NCI-H1417 treated with DMSO at 0.1 percent for 48 hours (cell line): Measurements from ENCODE around the gene B9D2.
"Not testable (repeated sequence)": the region's sequence is repeated elsewhere in the genome, so short reads cannot be mapped to it uniquely, and the experiment has no call there.

Experiments
- DNase-seq: peaks from one replicate; lab custom pipeline; 2025; lab: John Stamatoyannopoulos, UW

Gene B9D2

GRCh38 chr19:41355035-41355434 lies 8.9 kb downstream of the B9D2 start:
- DNase-seq: no peak

- DNase-seq: no peak
Observed at GRCh38 chr19:41354343-41354953, 9.5 kb downstream of the B9D2 start.

DNA sequence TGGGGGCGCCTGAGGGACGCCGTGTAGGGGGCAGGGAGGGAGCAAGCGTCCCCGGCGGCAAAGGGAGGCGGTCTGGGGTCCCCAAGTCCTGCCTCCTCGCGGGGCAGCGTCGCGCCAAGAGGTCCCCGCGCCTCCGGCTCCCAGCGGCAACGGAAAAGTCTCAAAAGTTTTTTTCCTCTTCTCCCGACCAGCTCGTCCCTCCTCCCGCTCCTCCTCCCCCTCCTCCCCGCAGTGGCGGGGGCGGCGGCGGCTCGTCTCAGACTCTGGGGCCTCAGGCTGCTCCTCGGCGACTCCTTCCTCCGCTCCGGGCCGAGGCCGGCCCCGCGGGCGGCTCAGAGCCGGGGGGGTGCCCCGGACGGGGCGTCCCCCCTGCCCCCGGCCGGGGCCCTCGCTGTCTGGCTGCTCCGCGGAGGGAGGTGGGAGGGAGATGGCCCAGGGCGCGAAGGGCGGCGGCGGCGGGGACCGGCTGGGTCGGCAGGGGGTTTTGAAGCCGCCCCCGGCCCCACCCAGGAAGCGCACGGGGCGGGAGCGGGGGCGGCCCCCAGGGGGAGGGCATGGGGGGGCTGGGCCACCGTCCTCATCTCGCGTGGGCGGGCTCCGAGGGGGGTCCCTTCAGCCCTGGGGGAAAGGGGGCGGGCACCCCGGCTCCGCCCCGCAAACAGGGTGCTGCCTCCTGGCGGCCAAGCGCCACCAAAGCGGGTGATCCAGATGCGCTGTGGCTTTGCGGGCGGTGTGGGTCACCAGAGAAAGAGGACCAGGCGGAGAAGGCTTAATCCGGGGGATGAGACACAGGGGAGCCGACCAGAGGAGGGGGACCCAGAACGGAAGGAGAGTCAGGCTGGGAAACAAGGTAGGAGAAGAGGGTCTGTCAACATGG lies 10.2 kb downstream of the B9D2 start, which contains the start of gene TGFB1:
TGFB1 (minus strand) TSS at position 457 of the 877 bp plus-strand sequence. CDS start 878 bp downstream, outside the sequence.
- no peak for DNase-seq

- no peak for DNase-seq
Observed at GRCh38 chr19:41352609-41353465, 11.1 kb downstream of the B9D2 start.

DNA sequence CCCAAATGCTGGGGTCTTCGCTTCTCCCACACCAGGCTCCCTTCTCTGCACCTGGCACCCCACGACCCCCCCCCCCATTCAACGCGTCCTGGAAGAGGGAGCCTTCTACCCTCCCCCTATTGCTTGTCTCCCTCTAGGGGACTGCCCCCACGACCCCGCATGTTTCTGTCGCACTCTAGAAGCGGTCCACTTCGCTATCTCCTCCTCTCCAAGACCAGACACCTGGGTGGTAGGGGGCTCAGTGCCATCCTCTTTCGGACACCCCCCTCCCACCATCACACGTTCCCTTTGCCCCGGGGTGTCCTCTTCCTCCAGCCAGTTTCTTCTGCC lies 11.7 kb downstream of the B9D2 start:
- no peak for DNase-seq

GRCh38 chr19:41351339-41352245 lies 12.4 kb downstream of the B9D2 start:
- DNase-seq: no peak

- no peak for DNase-seq
Observed at GRCh38 chr19:41350735-41351338, 13.1 kb downstream of the B9D2 start.

- DNase-seq: not testable (repeated sequence)
Observed at GRCh38 chr19:41346916-41347315, 17.0 kb downstream of the B9D2 start.

DNA sequence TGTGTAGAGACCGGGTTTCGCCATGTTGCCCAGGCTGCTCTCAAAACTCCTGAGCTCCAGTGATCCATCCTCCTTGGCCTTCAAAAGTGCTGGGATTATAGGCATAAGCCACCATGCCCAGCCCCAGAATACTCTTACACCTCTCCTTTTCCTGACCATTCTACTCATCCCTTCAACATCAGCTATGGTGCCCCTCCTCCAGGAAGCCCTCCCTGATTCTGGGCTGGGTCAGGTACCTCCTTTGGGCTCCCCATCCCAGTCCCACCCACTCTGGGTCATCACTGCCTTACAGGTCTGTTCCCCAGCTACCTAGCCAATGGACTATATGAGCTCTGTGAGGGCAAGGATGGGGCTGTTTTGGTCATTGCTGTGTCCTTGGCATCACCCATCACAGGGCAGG lies 19.8 kb downstream of the B9D2 start:
- no peak for DNase-seq

GRCh38 chr19:41341669-41342490 lies 22.1 kb downstream of the B9D2 start:
- no peak for DNase-seq

GRCh38 chr19:41339936-41340335 lies 24.0 kb downstream of the B9D2 start:
- no peak for DNase-seq

DNA sequence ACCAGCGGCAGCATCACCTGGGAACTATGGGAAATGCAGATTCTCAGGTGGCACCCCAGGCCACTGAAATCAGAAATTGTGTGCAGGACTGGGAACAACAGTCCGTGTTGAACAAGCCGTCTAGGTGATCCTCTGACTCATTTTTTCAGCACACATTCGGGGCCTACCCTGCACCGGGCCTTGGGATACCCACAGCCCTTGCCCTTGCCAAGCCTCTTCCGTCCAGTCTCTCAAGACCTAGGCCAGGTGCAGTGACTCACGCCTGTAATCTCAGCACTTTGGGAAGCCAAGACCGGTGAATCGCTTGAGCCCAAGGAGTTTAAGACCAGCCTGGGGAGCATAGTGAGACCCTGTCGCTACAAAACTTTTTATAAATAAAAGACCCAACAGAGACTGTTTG lies 28.5 kb downstream of the B9D2 start:
- no peak for DNase-seq

GRCh38 chr19:41334793-41335192 lies 29.2 kb downstream of the B9D2 start:
- no peak for DNase-seq

GRCh38 chr19:41332468-41332867 lies 31.5 kb downstream of the B9D2 start:
- no peak for DNase-seq

GRCh38 chr19:41332000-41332399 lies 31.9 kb downstream of the B9D2 start:
- DNase-seq: no peak

GRCh38 chr19:41330946-41331678 lies 32.8 kb downstream of the B9D2 start:
- no peak for DNase-seq

DNA sequence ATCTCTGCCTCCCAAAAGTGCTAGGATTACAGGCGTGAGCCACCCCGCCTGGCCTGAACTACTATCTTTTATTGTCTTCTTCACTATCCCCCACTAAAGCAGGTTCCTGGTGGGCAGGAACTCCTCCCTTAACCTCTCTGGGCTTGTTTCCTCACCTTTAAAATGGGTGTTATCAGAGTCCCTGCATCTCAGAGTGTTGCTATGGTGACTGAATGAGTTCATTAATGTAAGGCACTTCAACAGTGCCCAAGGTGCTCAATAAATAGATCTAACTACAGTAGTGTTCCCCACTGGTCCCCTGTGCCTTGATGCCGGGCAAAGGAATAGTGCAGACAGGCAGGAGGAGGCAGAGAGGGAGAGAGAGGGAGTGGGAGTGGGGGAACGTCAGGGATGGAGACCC lies 33.5 kb downstream of the B9D2 start:
- DNase-seq: no peak

DNA sequence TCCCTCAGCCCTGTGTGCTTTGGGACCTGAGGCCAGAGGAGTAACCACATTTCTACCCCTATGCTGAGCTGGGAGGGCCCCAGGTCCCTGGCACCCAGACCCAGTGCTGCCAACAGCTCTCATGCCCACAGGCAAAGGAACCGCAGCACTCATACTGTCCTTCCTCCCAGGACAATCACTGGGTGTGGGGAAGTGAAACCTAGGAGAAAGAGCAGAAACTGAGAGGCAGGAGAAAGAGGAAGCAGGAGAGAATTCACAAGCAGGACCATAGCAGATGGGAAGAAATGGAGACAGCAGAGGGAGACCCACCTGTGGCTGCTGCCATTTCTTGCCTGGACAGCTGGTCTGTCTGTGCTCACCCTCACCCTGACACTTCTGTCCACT lies 35.1 kb downstream of the B9D2 start:
- no peak for DNase-seq

DNA sequence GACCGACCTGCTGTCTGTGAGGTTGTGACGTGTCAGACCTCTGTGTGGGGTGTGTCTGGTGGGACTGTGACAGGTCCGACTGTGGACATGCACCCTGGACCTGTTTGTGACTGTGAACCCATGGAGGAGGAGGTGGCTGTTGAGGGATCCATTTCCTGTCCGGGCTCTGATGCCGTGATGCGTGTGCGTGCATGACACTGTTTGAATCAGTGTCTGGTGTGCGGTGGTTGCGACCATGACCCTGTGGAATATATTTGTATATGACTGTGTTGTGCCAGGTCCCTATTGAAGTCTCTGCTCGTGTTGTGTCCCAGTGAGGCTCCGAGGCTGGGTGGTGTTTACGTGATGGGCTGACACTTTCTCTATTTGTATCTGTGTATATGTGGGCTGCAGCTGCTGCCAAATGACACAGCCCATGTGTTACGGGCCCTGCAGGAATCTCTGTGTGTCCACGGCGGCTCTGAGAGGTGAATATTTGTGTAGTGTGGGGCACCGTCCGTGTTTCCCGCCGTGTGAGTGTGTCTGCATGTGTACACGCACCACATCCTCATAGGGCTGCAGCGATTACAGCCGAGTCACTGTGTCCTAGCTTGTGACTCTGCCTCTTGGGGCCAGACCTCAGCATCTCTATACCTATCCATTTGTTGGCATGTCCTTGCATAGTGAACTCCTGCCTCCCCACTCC lies 35.6 kb downstream of the B9D2 start:
- DNase-seq: no peak
